Suprapubic skin (tissue), 4 donors: ENCODE results near the gene GABRP.

Experiments
- CTCF ChIP-seq, 2 donors: fragments of 200-600 bp in 1 of 2; fragments of 450-650 bp in 1 of 2; sonication (generic) in 1 of 2; IDR thresholded peaks; one replicate each; pipeline ENCODE4 v1.5.1; 2016 to 2019; ENCODE audit warnings: antibody characterized with exemption in 2 of 2, mild to moderate bottlenecking in 1 of 2, moderate library complexity in 1 of 2
- POLR2A ChIP-seq, 2 donors: fragments of 450-650 bp; IDR thresholded peaks; one replicate each; pipeline ENCODE4 v1.6.1; 2017; ENCODE audit warnings: antibody characterized with exemption in 2 of 2, mild to moderate bottlenecking in 2 of 2, moderate library complexity in 2 of 2
- POLR2AphosphoS5 ChIP-seq, 3 donors: sonication (generic); formaldehyde crosslinking; IDR thresholded peaks; one replicate each; pipeline ENCODE4 v1.6.1; 2017; ENCODE audit warnings: antibody characterized with exemption in 3 of 3

GRCh38 chr5:170771496-170771895 lies 12.0 kb upstream of the GABRP start:
- TF ChIP-seq POLR2AphosphoS5 (IDR thresholded peaks at IDR 0.05) (no peak), POLR2A (IDR thresholded peaks at IDR 0.05) (no peak), CTCF (IDR thresholded peaks at IDR 0.05) (no peak)
